Sigmoid colon (tissue), 7 donors: ENCODE measurements around the gene PARP12. TPM values are rescaled to one million over a fixed set of nuclear protein-coding genes. Genes with fewer than 3 reads are reported as not detected.

Experiments used
- DNase-seq: peaks from one replicate; pipeline ENCODE4 v3.0.0-alpha.2; 2019
- H3K27ac ChIP-seq, 4 donors: fragments of 200-600 bp; sonication (generic); one replicate each; pipeline ENCODE4 v1.5.1; 2016 to 2019; ENCODE audit warnings: mild to moderate bottlenecking in 1 of 4
- H3K27me3 ChIP-seq, 3 donors: fragments of 200-600 bp; sonication (generic); one replicate each; pipeline ENCODE4 v1.5.1; 2019; ENCODE audit warnings: mild to moderate bottlenecking in 1 of 3
- H3K36me3 ChIP-seq, 4 donors: fragments of 200-600 bp; sonication (generic); one replicate each; pipeline ENCODE4 v1.5.1; 2016 to 2019
- H3K4me1 ChIP-seq, 4 donors: fragments of 200-600 bp; sonication (generic); one replicate each; pipeline ENCODE4 v1.5.1; 2017 to 2019
- H3K4me3 ChIP-seq, 4 donors: fragments of 200-600 bp; sonication (generic); one replicate each; pipeline ENCODE4 v1.5.1; 2017 to 2019; ENCODE audit warnings: mild to moderate bottlenecking in 2 of 4, moderate library complexity in 1 of 4
- H3K9me3 ChIP-seq, 4 donors: fragments of 200-600 bp in 3 of 4; sonication (generic) in 3 of 4; one replicate each; pipeline versions ENCODE4 v1.5.1 to v1.6.1; 2013 to 2019
- EP300 ChIP-seq, 4 donors: sonication (generic); formaldehyde crosslinking; IDR thresholded peaks; one replicate each; pipeline ENCODE4 v1.6.1; 2017; ENCODE audit warnings: antibody characterized with exemption in 4 of 4
- POLR2A ChIP-seq, 2 donors: fragments of 450-650 bp; IDR thresholded peaks; one replicate each; pipeline ENCODE4 v1.6.1; 2016; ENCODE audit warnings: antibody characterized with exemption in 2 of 2, mild to moderate bottlenecking in 2 of 2, moderate library complexity in 2 of 2
- POLR2AphosphoS5 ChIP-seq, 4 donors: sonication (generic); formaldehyde crosslinking; IDR thresholded peaks; one replicate each; pipeline ENCODE4 v1.6.1; 2017; ENCODE audit warnings: antibody characterized with exemption in 4 of 4
- WGBS, 2 donors: extraction: QIAGEN DNeasy Blood & Tissue Kit; methylation state at CpG; one replicate each; pipeline ENCODE4 v1.1.7; 2013; 5-methylcytosine and 5-hydroxymethylcytosine counted together
- intact Hi-C: fragments of 100-400 bp; cut with DNase I; formaldehyde crosslinking; loops from one replicate; pipeline ENCODE4 v1.15.1; 2023
- polyA plus RNA-seq, 3 donors: library from polyadenylated mRNA; stranded (reverse); fragments of 200-250 nt; gene quantifications; one replicate each; pipeline ENCODE4 v1.2.3, GENCODE V29; 2013
- total RNA-seq, 4 donors: library from RNA; depleted of rRNA; stranded (reverse); fragments of >200 nt; gene quantifications; one replicate each; pipeline ENCODE4 v1.1.0, GENCODE V29; 2016
- TF ChIP-seq, protein P1 (sequence below), 4 experiments: fragments of 450-650 bp in 3 of 4; fragments of 200-600 bp in 1 of 4; IDR thresholded peaks; one replicate each; pipeline ENCODE4 v1.5.1; 2016 to 2019; ENCODE audit warnings: antibody characterized with exemption in 4 of 4, mild to moderate bottlenecking in 3 of 4, moderate library complexity in 2 of 4
- donor health status: healthy with polysubstance abuse.
- donor health status: Bipolar disorder and iron deficiency.
- donor health status: healthy.

Gene PARP12
- total and polyA plus RNA-seq, 7 donors = 20.6 to 49.5 (median 29.9) TPM

DNA sequence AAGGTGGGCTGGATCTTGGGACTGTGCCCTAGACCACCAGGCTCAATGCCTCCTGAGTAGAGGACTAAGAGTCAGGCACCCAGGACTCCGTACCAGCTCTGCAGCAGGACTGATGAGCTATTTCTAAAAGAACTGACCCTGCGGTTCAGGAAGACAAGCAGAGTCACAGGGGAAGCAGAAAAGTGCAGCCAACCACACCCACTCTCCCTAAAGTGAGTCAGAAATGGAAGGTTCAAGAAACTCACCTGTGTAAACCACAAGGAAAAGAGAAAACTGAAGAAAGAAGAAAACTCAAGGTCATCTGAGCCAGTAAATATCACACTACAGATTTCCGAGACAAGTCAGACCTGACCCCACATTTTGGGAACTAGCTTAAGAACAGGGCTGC is 2.5 kb downstream of the PARP12 start:
- Histone ChIP-seq H3K36me3 (no peaks in the 10 kb centered on the region), H3K27ac (peak overlapping the region in 2 of 4 donors; percentile 88 to 89), H3K4me3 (no peak overlapping the region), H3K4me1 (peaks cover 0 to 36% (median 22%) of the 10 kb centered on the region in 4 donors), H3K27me3 (no peaks in the 10 kb centered on the region), H3K9me3 (no peaks in the 10 kb centered on the region)
- TF ChIP-seq, protein P1, sequence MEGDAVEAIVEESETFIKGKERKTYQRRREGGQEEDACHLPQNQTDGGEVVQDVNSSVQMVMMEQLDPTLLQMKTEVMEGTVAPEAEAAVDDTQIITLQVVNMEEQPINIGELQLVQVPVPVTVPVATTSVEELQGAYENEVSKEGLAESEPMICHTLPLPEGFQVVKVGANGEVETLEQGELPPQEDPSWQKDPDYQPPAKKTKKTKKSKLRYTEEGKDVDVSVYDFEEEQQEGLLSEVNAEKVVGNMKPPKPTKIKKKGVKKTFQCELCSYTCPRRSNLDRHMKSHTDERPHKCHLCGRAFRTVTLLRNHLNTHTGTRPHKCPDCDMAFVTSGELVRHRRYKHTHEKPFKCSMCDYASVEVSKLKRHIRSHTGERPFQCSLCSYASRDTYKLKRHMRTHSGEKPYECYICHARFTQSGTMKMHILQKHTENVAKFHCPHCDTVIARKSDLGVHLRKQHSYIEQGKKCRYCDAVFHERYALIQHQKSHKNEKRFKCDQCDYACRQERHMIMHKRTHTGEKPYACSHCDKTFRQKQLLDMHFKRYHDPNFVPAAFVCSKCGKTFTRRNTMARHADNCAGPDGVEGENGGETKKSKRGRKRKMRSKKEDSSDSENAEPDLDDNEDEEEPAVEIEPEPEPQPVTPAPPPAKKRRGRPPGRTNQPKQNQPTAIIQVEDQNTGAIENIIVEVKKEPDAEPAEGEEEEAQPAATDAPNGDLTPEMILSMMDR (IDR thresholded peaks at IDR 0.05) = no peak
- no peak for TF ChIP-seq EP300 (IDR thresholded peaks at IDR 0.05)
- intact Hi-C loops = loop anchor here (5.0 kb wide), 2 partner anchors 117 to 283 kb away; partner anchors contain the start of genes HIPK2 and KDM7A
- 77 to 83% methylated on average over 3 of the region's 3 CpGs for whole genome bisulfite sequencing, 2 donors
- no peak for DNase-seq

DNA sequence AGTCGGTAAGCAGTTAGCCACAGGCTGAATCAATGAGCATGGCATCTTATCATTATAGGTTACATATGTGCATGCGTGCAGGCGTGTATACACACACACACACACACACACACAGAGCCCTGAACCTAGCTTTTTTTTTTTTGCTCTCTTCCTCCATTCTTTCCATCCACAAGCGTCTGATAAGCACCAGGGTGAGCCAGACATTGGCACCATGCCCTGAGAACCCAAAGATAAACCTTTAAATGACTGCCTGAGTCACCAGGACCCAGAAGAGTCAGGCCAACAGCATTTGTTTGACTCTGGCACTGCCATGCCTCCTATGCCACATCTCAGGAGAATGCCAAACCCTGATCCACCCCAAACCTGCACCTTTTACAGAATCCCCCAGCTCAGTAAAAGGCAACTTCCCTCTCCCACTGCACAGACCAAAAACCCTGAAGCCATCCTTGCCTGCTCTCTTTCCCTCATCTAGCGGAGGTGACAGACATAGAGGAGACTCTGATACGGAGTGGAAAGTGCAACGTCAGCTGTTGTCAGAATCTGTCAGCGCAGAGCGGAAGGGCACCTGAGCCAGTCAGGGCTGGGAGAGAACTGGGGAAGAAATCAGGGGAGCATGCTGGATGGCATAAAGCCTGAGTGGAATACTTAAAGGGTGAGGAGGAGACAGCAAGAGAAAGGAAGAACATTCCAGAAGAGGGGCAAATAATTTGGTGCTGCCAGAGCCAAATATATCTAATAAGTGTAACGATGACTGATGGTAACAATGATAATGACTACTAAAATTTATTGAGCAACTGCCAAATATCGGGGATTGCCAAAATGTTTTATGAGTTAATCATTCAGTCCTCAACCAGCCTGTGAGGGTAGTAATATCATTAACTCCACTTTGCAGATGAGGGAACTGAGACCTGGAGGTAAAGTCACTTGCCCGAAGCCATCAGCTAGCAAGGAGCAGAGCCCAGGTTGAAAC is 3.2 kb downstream of the PARP12 start:
- no peaks in the 10 kb centered on the region for H3K9me3 ChIP-seq
- H3K4me1 ChIP-seq = peaks cover 0 to 36% (median 22%) of the 10 kb centered on the region in 4 donors
- H3K4me3 ChIP-seq = no peak overlapping the region
- peak overlapping the region in 3 of 4 donors; percentile 14 to 89 (median 44) for H3K27ac ChIP-seq
- peaks cover 0 to 1% (median 0%) of the 10 kb centered on the region in 4 donors for H3K36me3 ChIP-seq
- no peaks in the 10 kb centered on the region for H3K27me3 ChIP-seq
- no peak for DNase-seq
- WGBS, 2 donors = 25 to 70% methylated on average over 12 of the region's 12 CpGs
- intact Hi-C loops = loop anchor here (5.0 kb wide), 2 partner anchors 118 to 282 kb away; partner anchors contain the start of genes HIPK2 and KDM7A
- TF ChIP-seq, protein P1 (IDR thresholded peaks at IDR 0.05) = no peak
- TF ChIP-seq EP300 (IDR thresholded peaks at IDR 0.05) = no peak
- no peak for TF ChIP-seq POLR2A (IDR thresholded peaks at IDR 0.05)
- TF ChIP-seq POLR2AphosphoS5 (IDR thresholded peaks at IDR 0.05) = no peak

DNA sequence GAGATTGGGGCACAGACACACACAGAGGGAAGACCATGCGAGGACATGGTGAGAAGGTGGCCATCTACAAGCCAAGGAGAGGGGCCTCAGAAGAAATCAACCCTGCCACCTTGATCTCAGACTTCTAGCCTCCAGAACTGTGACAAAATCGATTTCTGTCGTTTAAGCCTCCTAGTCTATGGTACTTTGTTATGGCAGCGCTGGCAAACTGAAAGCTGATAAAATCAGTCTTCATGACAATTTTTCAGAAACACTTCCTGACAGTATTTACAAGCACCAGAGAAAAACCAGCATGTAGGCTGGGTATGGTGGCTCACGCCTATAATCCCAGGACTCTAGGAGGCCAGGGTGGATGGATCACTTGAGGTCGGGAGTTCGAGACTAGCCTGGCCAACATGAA is 4.2 kb downstream of the PARP12 start:
- Histone ChIP-seq H3K4me3 (no peak overlapping the region), H3K27ac (no peak overlapping the region), H3K9me3 (no peaks in the 10 kb centered on the region), H3K4me1 (peaks cover 0 to 36% (median 22%) of the 10 kb centered on the region in 4 donors), H3K27me3 (no peaks in the 10 kb centered on the region), H3K36me3 (peaks cover 0 to 11% (median 0%) of the 10 kb centered on the region in 4 donors)
- TF ChIP-seq POLR2A (IDR thresholded peaks at IDR 0.05) = no peak
- TF ChIP-seq EP300 (IDR thresholded peaks at IDR 0.05) = no peak
- no peak for TF ChIP-seq POLR2AphosphoS5 (IDR thresholded peaks at IDR 0.05)
- TF ChIP-seq, protein P1 (IDR thresholded peaks at IDR 0.05) = no peak
- DNase-seq = no peak
- 77 to 82% methylated on average over 7 of the region's 7 CpGs for WGBS, 2 donors
- intact Hi-C loops = no loop called here

DNA sequence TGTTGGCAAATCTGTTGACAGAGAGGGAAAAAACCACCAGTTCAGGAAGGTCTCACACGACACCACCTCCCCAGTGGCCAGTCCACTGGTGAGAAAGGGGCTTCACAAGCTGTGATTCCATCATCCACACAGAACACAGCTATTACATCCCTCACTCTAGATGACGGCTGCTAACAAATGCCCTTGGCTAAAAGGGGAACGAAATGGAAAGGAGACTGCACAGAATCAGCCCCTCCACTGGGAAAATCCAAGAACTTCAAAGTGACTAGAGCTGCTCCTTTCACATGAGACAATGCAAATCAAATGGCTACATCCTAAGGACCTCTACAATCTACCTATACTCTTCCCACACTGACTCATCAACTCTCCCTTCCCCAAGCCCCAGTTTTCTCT is 5.6 kb downstream of the PARP12 start:
- Histone ChIP-seq H3K27me3 (no peaks in the 10 kb centered on the region), H3K36me3 (peaks cover 0 to 18% (median 0%) of the 10 kb centered on the region in 4 donors), H3K9me3 (no peaks in the 10 kb centered on the region), H3K27ac (no peak overlapping the region), H3K4me1 (peaks cover 0 to 31% (median 19%) of the 10 kb centered on the region in 4 donors), H3K4me3 (no peak overlapping the region)
- no peak for DNase-seq
- WGBS, 2 donors = 93 to 97% methylated on average over 3 of the region's 3 CpGs
- TF ChIP-seq POLR2AphosphoS5 (IDR thresholded peaks at IDR 0.05) (no peak), POLR2A (IDR thresholded peaks at IDR 0.05) (no peak), EP300 (IDR thresholded peaks at IDR 0.05) (no peak)
- TF ChIP-seq, protein P1 (IDR thresholded peaks at IDR 0.05) = no peak
- intact Hi-C loops = no loop called here
